Body of pancreas (tissue), 4 donors: Measurements from ENCODE around the gene GSG1L.

Experiments used
- POLR2A ChIP-seq, 3 donors: fragments of 450-650 bp; IDR thresholded peaks; one replicate each; pipeline ENCODE4 v1.6.1; 2016; ENCODE audit warnings: antibody characterized with exemption in 3 of 3, mild to moderate bottlenecking in 2 of 3
- TF ChIP-seq, protein P1 (sequence below), 7 experiments: fragments of 450-650 bp in 4 of 7; fragments of 200-600 bp in 3 of 7; sonication (generic) in 3 of 7; IDR thresholded peaks; one replicate each; pipeline ENCODE4 v1.5.1; 2016 to 2019; ENCODE audit warnings: antibody characterized with exemption in 7 of 7

DNA sequence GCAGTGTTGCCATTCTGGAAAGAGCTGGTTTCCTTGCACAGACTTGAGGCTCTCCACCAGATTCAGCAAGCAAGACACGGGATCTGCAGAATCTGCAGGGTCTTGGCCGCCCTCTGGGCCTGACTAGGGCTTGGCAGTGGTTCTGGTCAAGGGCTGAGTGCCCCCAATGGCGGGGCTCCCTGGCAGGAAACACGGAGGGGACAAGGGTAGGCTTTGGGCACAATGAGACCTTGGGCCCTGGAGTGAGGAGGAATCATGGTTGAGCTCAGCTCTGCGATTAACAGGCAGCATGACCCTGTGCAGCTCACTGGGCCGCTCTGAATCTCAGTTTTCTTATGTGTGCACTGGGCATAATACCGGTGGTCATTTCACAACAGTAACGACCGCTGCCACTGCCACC, 249.9 kb downstream of the GSG1L start:
- TF ChIP-seq, protein P1, sequence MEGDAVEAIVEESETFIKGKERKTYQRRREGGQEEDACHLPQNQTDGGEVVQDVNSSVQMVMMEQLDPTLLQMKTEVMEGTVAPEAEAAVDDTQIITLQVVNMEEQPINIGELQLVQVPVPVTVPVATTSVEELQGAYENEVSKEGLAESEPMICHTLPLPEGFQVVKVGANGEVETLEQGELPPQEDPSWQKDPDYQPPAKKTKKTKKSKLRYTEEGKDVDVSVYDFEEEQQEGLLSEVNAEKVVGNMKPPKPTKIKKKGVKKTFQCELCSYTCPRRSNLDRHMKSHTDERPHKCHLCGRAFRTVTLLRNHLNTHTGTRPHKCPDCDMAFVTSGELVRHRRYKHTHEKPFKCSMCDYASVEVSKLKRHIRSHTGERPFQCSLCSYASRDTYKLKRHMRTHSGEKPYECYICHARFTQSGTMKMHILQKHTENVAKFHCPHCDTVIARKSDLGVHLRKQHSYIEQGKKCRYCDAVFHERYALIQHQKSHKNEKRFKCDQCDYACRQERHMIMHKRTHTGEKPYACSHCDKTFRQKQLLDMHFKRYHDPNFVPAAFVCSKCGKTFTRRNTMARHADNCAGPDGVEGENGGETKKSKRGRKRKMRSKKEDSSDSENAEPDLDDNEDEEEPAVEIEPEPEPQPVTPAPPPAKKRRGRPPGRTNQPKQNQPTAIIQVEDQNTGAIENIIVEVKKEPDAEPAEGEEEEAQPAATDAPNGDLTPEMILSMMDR (IDR thresholded peaks at IDR 0.05): no peak
- no peak for TF ChIP-seq POLR2A (IDR thresholded peaks at IDR 0.05)
